Neural cell (in vitro differentiated cells): Measurements from ENCODE around the gene MDFIC.

Source experiments
- EP300 ChIP-seq: fragments of 450-650 bp; conservative IDR thresholded peaks from 2 replicates; pipeline ENCODE4 v1.6.1; 2014; ENCODE audit warnings: antibody characterized with exemption, mild to moderate bottlenecking, moderate library complexity; ENCODE audit not compliant: poor library complexity, severe bottlenecking
- EZH2 ChIP-seq: fragments of 200-600, 300-800 bp; shearing (Covaris generic), sonication (generic); IDR thresholded peaks from 2 replicates; pipeline ENCODE4 v1.6.1; 2014; ENCODE audit warnings: antibody characterized with exemption, low read length, borderline replicate concordance, mild to moderate bottlenecking; ENCODE audit not compliant: insufficient read depth, poor library complexity, severe bottlenecking
- POLR2AphosphoS5 ChIP-seq: IDR thresholded peaks from 2 replicates; pipeline ENCODE4 v1.6.1; 2012
- RAD21 ChIP-seq: fragments of 450-650 bp; conservative IDR thresholded peaks from 2 replicates; pipeline ENCODE4 v1.6.1; 2014; ENCODE audit warnings: antibody characterized with exemption, mild to moderate bottlenecking, moderate library complexity
- SMC3 ChIP-seq: fragments of 450-650 bp; conservative IDR thresholded peaks from 2 replicates; pipeline ENCODE4 v1.6.1; 2014; ENCODE audit warnings: antibody characterized with exemption, mild to moderate bottlenecking, moderate library complexity; ENCODE audit not compliant: poor library complexity
- TAF1 ChIP-seq: IDR thresholded peaks from 2 replicates; pipeline ENCODE4 v1.6.1; 2012; ENCODE audit warnings: low read depth
- TF ChIP-seq, protein P1 (sequence below): fragments of 450-650 bp; IDR thresholded peaks from 2 replicates; pipeline ENCODE4 v1.5.1; 2014; ENCODE audit warnings: antibody characterized with exemption, mild to moderate bottlenecking, moderate library complexity; ENCODE audit not compliant: poor library complexity, severe bottlenecking
- TF ChIP-seq, protein P2 (sequence below): IDR thresholded peaks from 2 replicates; pipeline ENCODE4 v1.6.1; 2012; ENCODE audit warnings: borderline replicate concordance

DNA sequence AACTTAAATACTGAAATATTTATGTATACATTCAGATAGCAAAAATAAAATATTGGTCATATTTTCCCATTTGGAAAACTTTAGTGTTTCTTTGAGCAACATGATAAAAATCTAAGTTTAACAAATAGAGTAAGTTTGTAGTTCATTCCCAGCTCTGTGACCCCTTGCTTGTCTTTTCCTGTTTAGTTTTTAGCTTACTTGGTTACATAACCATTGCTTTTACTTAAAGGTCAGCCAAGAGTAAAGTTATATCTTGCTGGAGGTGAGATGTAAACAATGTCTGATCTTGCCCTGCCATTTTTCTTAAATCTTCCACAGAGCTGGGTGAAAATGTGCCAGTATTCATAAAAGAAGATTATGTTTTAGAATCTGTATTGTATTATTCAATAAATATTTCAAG is 46.7 kb upstream of the MDFIC start:
- no peak for TF ChIP-seq RAD21
- TF ChIP-seq, protein P1, sequence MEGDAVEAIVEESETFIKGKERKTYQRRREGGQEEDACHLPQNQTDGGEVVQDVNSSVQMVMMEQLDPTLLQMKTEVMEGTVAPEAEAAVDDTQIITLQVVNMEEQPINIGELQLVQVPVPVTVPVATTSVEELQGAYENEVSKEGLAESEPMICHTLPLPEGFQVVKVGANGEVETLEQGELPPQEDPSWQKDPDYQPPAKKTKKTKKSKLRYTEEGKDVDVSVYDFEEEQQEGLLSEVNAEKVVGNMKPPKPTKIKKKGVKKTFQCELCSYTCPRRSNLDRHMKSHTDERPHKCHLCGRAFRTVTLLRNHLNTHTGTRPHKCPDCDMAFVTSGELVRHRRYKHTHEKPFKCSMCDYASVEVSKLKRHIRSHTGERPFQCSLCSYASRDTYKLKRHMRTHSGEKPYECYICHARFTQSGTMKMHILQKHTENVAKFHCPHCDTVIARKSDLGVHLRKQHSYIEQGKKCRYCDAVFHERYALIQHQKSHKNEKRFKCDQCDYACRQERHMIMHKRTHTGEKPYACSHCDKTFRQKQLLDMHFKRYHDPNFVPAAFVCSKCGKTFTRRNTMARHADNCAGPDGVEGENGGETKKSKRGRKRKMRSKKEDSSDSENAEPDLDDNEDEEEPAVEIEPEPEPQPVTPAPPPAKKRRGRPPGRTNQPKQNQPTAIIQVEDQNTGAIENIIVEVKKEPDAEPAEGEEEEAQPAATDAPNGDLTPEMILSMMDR = no peak
- no peak for TF ChIP-seq EZH2
- TF ChIP-seq POLR2AphosphoS5 = no peak
- no peak for TF ChIP-seq SMC3
- TF ChIP-seq EP300 = no peak
- TF ChIP-seq TAF1 = no peak
- TF ChIP-seq, protein P2, sequence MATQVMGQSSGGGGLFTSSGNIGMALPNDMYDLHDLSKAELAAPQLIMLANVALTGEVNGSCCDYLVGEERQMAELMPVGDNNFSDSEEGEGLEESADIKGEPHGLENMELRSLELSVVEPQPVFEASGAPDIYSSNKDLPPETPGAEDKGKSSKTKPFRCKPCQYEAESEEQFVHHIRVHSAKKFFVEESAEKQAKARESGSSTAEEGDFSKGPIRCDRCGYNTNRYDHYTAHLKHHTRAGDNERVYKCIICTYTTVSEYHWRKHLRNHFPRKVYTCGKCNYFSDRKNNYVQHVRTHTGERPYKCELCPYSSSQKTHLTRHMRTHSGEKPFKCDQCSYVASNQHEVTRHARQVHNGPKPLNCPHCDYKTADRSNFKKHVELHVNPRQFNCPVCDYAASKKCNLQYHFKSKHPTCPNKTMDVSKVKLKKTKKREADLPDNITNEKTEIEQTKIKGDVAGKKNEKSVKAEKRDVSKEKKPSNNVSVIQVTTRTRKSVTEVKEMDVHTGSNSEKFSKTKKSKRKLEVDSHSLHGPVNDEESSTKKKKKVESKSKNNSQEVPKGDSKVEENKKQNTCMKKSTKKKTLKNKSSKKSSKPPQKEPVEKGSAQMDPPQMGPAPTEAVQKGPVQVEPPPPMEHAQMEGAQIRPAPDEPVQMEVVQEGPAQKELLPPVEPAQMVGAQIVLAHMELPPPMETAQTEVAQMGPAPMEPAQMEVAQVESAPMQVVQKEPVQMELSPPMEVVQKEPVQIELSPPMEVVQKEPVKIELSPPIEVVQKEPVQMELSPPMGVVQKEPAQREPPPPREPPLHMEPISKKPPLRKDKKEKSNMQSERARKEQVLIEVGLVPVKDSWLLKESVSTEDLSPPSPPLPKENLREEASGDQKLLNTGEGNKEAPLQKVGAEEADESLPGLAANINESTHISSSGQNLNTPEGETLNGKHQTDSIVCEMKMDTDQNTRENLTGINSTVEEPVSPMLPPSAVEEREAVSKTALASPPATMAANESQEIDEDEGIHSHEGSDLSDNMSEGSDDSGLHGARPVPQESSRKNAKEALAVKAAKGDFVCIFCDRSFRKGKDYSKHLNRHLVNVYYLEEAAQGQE = no peak
